HG03457 (cell line): ENCODE measurements around the gene HFM1.
A peak's percentile ranks its signal among the peaks of the same experiment; 100 is the strongest.
"Not testable (repeated sequence)": the region's sequence is repeated elsewhere in the genome, so short reads cannot be mapped to it uniquely, and the experiment has no call there.

Source experiments
- ATAC-seq: cut with Tn5 transposase; IDR thresholded peaks from one replicate; pipeline ENCODE4 v1.9.1; 2021; ENCODE audit warnings: moderate number of reproducible peaks; ENCODE audit not compliant: unreplicated experiment

The HFM1 gene

GRCh38 chr1:91404151-91405012, at the start of gene HFM1:
HFM1 (minus strand) TSS chr1:91404837; CDS start chr1:91401082, 3,755 bp downstream.
- peak; percentile 72 for ATAC-seq

- no peak for ATAC-seq
These were observed 49.5 kb upstream of the HFM1 start for GRCh38 chr1:91454136-91454535.

GRCh38 chr1:91450260-91450659, 45.6 kb upstream of the HFM1 start:
- no peak for ATAC-seq

- ATAC-seq = not testable (repeated sequence)
These were observed 43.1 kb upstream of the HFM1 start for GRCh38 chr1:91447782-91448181.

GRCh38 chr1:91441980-91442379, 37.3 kb upstream of the HFM1 start:
- not testable (repeated sequence) for ATAC-seq

- ATAC-seq = no peak
These were observed 36.2 kb upstream of the HFM1 start for GRCh38 chr1:91440847-91441246.

- ATAC-seq = no peak
These were observed 34.4 kb upstream of the HFM1 start for GRCh38 chr1:91439016-91439415.

GRCh38 chr1:91428182-91428798, 23.7 kb upstream of the HFM1 start:
- no peak for ATAC-seq

- ATAC-seq = no peak
These were observed 23.1 kb upstream of the HFM1 start for GRCh38 chr1:91427741-91428140.

GRCh38 chr1:91422523-91422922, 17.9 kb upstream of the HFM1 start:
- not testable (repeated sequence) for ATAC-seq

- no peak for ATAC-seq
These were observed 7.7 kb upstream of the HFM1 start for GRCh38 chr1:91412371-91412770.

- no peak for ATAC-seq
These were observed 2.2 kb upstream of the HFM1 start for GRCh38 chr1:91406773-91407389.

- no peak for ATAC-seq
These were observed 2.6 kb downstream of the HFM1 start for GRCh38 chr1:91402023-91402422.

- no peak for ATAC-seq
These were observed 4.4 kb downstream of the HFM1 start for GRCh38 chr1:91400133-91400725.

- ATAC-seq = no peak
These were observed 6.3 kb downstream of the HFM1 start for GRCh38 chr1:91398291-91398690.

- no peak for ATAC-seq
These were observed 7.0 kb downstream of the HFM1 start for GRCh38 chr1:91397605-91398004.

GRCh38 chr1:91393042-91393441, 11.6 kb downstream of the HFM1 start:
- no peak for ATAC-seq

- no peak for ATAC-seq
These were observed 18.5 kb downstream of the HFM1 start for GRCh38 chr1:91386109-91386508.

GRCh38 chr1:91383456-91383855, 21.2 kb downstream of the HFM1 start:
- no peak for ATAC-seq

GRCh38 chr1:91381844-91382243, 22.8 kb downstream of the HFM1 start:
- no peak for ATAC-seq

- ATAC-seq = no peak
These were observed 30.6 kb downstream of the HFM1 start for GRCh38 chr1:91374086-91374485.
